GM18519 (cell line): ENCODE measurements around the gene VSTM2B.
"Not testable (repeated sequence)": the region's sequence is repeated elsewhere in the genome, so short reads cannot be mapped to it uniquely, and the experiment has no call there.

ENCODE experiments used
- ATAC-seq: cut with Tn5 transposase; IDR thresholded peaks from one replicate; pipeline ENCODE4 v1.9.1; 2021; ENCODE audit warnings: mild to moderate bottlenecking, moderate library complexity; ENCODE audit not compliant: unreplicated experiment, low FRiP score

Gene VSTM2B

DNA sequence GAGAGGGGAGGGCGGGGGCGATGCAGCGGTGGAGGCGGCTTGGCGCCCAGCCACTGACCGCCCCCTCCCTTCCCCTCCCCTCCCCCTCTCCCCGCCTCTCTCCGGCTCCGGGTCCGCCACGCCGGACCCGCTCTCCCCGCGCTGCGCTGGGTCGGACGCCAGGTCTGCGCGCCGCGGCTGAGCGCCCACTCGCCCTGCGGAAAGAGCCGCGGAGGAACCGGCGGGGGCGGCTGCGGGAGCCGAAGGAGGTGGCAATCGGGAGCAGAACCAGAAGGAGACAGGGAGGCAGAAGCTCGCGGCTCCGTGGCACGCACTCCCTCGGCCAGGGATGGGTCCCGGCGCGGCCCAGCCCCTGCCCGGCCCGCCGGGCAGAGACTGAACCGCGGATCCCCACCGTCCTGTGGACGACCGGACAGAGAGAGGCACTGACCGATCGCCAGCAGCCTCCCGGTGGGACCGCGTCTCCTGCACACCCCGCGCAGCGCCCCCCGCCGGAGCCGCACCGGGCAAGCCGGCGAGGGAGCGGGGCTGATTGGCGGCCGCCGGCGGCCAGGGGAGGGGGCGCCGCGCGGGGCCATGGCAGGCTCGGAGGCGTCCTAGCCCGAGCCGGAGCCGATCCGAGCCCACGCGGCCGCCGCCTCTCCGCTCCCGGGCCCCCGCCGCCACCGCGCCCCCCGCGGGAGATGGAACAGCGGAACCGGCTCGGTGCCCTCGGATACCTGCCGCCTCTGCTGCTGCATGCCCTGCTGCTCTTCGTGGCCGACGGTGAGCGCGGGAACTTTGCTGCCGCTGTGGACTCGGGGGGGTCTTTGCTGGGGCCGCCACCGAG is at the start of gene VSTM2B:
TSS of gene VSTM2B (plus strand) at position 94 of the 829 bp plus-strand sequence. CDS start at position 684, 590 bp downstream.
- ATAC-seq = no peak

DNA sequence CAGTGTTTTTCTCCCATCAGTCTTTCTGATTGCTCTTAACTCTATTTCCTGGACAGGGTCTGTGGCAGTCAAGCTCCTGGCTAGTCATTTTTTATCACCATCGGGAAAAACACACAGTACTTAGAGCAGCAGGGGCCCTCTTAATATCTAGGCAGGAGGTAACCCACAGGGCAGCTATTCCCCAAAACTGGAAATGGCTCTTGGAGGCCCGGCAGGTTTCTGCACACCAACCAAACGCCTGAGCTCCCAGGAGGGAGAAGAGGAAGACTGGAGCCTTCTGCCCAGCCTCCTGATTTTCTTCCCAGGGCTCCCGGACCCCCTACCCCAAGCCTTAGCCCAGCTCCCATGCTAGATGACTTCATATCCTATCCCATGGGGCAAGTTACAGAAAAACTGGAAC is 49.3 kb upstream of the VSTM2B start:
- no peak for ATAC-seq

DNA sequence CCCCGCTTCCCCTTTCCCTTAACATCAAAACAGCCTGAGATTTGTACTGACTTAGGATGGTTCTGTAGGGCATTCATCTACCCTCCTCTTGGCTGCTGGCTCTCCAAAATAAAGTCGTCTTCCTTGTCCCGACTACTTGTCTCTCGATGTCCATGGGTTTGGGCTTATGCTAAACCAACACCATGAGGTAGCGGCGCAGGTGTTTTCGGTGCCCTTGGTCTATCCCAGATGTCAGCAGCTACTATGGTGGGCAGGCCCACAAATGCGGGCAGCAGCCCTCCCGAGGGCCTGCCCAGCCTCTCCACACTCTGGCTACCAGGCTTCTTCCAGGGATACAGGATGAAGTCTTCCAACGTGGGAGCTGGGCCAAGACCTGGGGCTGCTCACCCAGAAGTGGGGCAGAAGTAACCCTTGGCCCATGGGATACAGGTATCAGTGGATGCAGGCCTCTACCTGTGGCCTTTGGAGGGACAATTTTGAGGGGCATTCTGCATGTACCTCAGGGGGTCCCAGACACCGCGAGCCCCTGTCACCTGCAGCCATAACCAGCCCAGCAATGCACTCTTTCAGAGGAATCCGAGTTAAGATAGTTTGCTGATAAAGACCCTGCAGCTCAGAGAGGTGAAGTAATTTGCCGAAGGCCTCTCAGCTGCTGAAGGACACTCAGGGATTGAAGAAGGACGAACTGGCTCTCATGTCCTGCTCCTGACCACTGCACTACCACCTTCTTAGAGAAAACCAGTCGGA is 47.8 kb upstream of the VSTM2B start:
- no peak for ATAC-seq

DNA sequence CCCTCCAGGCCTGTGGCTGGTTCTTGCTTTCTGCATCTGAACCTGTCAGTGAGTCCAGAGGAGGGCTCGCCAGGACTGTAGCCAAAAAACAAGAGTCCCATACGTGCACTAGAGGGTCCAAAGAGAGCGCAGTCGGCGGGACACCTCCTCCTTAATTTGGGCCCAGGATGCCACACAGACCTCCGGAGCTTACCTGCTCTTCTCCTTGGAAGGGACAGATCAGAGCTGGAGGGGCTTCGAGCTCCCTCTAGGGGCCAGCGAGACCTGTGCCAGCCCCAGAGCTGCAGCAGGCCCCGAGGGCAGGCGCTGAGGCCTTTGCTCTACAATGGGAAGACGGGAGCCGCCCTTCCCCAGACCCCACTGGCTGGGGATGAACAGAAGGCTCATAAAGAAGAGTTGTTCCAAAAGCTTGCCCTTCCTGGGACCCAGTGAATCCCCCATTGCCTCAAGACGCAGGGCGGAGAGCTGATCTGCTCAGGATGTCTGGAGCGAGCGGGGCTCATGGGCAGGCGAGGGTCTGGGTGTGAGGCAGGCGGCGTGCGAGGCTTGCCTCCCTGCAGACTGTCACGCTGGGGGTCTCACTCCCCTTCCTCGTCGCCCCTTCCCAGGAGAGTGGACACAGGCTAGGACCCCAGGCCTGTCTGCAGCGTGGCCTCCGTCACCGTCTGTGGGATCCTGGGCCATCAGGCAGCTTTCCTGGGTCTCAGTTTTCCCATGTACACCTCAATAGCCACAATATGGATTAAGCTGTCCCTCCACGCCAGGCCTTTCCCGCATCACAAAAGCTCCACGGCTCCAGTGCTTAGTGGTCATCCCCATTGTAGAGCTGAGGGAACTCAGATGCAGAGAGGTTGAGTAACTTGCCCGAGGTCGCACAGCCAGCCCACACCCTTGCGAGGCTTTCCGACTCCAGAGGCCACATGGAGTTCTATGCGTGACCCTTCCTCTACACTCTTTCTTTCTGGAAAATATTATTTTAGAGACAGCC is 46.9 kb upstream of the VSTM2B start:
- ATAC-seq = no peak

DNA sequence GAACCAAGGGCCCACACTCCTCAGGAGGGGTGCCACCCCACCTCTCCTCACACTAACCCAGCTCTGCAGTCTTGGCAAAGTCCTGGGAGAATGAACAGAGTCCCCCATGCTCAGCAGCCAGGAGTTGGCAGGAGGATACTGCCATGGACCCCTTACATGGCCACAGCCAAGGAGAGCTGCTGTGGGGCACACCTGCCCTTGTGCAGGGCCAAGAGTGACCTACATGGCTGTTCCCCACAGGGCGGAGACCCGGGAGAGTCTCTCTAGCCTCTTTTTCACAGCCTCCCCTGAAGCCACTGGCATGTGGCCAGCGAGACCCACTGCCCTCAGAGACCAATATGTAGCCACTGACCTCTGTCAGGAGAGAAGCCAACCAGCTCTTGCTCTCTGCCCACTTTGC is 45.9 kb upstream of the VSTM2B start:
- no peak for ATAC-seq

DNA sequence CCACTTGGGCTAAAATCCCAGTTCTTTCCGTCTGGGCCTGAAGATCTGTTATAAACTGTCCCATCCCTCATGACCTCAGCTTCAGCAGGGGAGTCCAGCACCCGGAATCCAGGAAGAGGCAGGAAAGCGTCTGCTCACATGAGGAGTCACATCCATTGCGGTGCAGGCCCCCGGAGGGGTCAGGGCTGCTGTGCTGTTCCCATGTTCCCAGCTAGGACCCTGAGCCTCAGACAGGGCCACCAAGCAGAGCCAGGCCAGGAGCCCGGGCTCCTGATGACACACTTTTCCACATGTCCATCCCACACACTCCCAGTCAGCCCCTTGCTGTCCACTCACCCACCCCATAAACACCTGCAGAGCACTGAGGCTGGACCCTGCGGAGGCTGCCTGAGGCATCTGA is 45.3 kb upstream of the VSTM2B start:
- ATAC-seq = no peak

DNA sequence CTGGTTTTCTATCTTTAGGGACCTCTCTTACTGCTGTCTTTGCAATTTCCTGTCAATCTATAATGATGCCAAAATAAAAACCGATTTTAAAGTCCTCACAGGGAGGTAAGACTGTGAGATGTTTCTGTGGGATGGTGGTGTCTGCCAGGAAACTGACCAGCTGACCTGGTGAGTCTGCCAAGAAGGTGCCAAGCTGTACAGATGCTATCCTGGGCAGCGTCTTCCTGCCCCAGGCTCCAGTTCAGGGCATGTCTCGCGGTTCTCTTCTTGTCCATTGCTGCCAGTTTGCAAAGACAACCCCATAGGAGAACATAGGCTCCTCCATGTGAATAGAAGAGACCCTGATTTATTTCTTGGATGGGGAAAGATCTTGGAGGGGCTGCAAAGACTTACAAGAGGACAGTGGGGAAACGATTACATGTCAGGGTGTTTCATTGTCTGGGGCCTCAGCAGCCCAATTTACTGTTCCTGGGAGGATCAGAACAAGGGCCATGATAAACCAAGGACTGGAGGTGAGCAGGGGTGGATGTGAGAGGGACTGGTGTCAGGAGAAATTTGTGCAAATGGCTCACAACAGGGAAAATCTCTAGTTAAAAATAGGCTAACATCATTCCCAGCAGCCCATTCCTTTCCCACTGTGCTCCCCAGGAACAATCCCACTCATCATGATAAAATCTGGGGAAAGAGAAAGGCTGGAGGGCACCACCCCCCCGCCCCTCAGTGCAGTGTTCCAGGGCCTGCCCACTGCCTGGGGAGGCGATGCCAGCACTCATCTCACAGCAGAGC is 42.7 kb upstream of the VSTM2B start:
- ATAC-seq = no peak

DNA sequence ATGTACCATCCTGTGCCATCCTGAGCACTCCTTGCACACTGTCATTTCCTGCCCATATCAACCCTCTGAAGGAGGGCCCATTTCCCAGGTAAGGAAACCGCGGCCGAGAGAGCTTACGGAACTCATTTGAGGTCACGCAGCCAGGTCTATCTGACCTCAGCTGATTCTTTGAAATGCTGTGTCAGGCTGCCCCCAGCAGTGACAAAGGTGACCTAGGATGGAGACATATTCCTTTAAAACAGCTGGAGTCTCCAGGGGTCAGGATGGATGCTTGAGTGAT is 42.2 kb upstream of the VSTM2B start:
- ATAC-seq = no peak

DNA sequence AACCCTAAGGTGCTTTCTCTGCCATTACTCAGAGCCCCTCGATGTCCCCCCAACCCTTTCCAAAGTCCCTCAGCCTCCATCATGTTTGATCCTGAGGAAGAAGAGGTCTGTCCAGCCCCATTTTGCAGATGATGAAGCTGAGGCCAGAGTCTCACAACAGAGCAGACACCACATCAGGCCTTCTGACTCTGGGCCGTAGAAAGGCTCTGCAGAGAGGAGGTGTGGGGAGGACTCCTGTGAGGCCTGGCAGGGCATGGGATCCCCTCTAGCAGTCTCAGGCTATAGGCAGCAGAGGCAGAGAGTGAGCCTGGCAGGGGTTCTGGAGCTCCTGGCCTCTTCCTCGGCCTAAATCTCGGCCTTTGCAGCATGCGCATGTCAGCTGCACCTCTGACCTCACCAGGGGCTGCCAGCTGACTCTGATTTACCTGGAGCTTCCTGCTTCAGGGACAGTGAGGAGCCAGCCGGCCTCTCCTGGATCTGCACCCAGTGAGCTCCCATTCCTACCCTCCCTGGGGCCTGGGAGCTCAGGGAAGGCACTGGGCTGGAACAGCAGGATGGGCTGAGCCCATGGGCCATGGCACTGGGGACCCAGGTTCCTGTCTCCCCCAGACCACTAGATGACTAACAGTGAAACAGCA is 41.7 kb upstream of the VSTM2B start:
- ATAC-seq = no peak

DNA sequence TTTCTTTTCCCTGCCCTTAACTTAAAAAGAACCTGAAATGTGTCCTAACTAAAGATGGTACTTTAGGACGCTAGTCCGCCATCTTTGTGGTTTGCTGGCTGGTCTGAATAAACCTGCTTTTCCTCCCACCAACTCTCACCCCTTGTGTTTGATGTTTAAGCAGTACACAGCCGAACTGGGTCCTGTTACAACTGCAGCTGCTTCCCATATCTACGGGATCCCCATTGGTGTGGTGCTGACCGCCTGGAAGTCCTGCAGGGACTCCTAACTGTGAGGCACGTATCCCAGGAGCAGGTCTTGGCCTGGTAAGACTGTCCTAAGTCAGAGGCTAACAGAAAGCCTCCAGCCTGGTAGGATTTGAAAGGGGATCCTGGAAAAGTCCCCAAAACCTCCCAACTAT is 40.9 kb upstream of the VSTM2B start:
- no peak for ATAC-seq

DNA sequence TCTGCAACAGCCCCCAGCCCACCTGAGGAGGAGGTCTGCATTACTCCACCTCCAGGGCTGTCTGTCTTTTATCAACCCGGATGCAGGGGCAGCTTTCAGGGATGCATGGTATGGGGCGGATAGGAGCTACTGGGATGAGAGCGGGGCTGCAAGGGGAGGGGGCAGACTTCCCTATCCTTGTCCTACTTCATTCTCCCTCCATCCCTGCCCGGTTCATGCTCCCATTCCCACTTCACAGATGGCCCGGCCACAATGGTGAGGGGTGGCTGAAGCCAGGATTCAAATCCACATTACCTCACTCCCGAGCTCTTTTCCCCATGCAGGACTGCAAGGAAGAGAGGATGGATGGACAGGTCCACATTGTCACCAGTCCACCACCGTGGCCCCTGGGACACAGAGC is 40.5 kb upstream of the VSTM2B start:
- no peak for ATAC-seq

DNA sequence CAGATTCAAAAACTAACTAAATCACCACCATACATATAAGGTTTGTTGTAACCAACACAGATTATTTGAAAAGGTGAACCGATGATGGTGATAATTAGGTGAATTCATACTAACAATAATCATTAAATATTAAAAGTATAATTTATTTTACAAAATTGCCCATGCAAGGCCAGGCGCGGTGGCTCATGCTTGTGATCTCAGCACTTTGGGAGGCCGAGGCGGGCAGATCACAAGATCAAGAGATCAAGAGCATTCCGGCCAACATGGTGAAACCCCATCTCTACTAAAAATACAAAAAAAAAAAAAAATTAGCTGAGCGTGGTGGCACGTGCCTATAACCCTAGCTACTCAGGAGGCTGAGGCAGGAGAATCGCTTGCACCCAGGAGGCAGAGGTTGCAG is 38.8 kb upstream of the VSTM2B start:
- ATAC-seq = not testable (repeated sequence)

DNA sequence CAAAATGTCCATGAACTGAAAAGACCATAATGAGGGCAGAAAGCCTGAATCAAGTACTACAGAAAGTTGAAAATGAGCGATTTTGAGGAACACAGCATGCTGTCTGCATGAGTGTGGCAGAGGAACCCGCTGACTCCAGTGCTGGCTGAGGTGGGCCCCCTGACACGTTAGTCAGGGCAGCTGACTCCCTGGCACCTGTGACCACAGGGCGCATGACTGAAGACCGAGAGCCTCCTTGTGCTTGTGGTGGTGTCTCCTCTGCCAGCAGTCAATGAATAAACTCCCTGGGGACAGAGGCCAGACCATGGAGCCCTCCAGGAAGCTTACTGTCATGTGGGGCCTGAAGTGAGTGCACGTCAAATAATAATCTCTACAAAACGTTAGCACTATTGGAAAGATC is 38.4 kb upstream of the VSTM2B start:
- ATAC-seq = no peak

DNA sequence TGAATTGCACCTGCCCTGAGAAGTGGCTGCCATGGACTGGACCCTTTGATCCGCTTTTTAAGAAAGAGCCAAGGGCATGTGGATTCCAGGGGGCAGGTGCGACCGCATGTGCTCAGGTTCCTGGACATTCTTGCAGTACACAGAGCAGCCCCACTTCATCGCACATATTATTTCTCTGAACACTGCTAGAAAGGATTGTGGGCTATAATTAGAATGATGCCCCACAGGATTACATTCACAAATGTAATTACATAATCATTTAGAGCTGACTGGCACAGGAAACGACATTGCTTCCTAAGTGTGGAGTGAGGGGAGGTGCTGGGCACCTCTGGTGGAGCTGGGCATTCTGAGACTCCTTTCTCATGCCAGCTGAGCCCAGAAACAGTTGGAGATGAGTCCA is 37.5 kb upstream of the VSTM2B start:
- ATAC-seq = no peak

DNA sequence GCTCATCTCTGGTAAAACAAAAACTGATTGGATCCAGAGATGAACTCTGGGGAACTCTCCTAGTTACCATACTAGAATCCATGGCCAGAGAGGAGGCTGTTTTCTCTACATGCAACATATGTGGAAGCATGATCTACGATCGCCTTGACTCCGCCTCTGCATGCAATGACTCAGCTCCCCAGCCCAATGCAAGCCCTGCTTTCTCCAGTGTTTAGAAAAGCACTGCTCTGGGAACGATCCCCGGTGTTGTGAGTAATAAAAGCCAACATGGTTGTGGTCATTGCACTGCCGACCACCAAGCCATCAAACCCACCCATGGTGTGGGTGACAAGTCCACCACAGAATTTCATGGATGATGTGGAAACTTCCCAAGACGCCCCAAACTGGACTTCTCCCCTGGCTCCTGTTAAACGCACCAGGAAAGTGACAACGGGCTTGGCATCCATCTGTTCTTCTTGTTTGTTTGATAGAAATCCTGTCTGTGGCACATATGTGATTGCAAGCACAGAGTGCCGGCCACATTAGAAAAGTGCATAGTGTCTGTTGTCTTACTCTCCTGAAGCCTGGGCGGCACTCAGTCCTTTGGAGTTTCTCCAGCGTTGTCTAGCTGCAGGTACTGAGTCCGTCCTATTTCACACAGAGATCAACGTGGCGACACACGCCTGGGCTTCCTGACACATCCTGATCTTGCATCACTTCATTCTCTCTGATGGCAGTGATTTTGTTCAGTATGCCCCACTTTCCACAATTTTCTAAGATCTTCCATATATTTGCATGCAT is 36.4 kb upstream of the VSTM2B start:
- no peak for ATAC-seq

DNA sequence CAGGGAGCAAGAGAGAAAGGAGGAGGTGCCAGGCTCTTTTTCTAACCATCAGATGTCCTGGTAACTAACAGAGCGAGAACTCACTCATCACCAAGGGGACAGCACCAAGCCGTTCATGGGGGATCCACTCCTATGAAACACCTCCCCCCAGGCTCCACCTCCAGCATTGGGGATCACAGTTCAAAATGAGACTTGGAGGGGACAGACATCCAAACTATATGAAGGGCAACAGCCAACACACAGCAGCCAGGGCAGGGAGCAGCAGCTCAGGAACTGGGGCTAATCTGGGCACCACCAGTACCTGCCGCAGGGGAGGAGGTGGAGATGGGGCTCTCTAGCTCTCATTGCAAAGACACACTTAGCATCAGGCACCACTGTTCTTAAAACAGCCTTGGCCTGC is 34.3 kb upstream of the VSTM2B start:
- ATAC-seq = no peak

DNA sequence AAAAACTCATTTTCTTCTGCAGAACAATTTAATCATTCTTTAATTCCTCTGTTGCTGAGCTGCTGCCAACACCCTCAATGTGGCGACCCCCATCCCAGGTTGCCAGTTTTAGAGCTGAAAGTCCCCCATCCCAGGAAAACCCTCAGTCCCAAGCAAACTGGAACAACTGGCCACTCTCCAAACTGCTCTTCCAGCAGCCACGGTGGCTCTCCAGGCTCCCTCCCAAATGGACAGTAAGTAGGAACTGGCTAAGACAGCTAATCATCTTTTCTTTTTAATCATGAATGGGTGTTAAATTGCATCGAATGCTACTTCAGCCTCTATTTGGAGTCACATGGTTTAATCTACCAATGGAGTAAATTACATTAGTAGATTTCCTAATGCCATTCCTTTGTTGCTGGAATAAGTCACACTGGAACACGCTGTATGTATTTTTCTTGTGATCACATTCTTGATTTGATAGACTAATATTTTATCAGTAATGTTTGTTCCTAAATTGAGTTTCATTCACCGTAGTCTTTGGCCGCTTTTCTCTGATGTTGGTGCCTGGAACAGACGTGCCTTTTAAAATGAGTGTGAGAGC is 33.7 kb upstream of the VSTM2B start:
- ATAC-seq = no peak

DNA sequence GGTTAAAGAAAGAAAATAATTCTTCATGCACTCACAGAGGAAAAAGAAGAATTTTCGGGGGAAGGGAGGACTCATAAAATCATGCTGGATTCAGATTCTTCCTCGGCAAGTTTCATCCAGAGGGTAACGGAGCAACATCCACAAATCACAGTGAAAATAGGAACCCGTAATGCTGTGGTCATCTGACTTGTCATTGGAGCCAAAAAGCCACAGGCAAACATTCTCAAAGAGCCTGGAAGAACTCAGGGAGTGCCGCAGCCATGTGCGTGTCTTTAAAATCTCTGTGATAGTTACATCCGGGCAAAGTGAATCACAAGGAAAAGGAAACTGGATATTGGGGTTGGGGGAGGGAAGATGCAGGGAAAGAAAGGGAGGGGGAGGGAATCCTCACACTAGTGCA is 33.0 kb upstream of the VSTM2B start:
- ATAC-seq = no peak

DNA sequence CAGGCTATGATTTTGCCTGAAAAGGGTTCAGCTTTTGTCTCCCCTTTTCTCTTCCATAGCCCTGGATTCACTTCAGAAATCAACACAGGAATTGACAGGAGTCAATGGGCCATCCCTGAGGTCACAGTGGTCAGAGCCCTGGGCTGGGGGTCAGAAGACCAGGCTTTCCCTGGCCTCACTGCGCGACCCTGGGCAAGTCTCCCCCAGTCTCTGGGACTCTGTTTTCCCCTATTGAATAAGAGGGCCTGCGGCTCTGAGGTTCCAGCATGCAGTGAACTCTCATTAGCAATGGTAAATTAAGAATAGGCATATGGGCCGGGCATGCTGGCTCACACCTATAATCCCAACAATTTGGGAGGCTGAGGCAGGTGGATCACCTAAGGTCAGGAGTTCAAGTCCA is 30.7 kb upstream of the VSTM2B start:
- ATAC-seq = no peak
